OCI-LY3 (cell line): ENCODE results near the gene ZNF180.

ENCODE experiments used
- H2AFZ ChIP-seq: fragments of 200-600, 300-600 bp; shearing (Covaris generic); 2 replicates; pipeline ENCODE4 v1.6.0; 2014; ENCODE audit warnings: antibody characterized with exemption, low read depth, low read length
- H3K27ac ChIP-seq: fragments of 200-600, 300-600 bp; sonication (generic); 2 replicates; pipeline ENCODE4 v1.5.1; 2014; ENCODE audit warnings: mild to moderate bottlenecking, low read length, moderate library complexity, mixed read lengths
- H3K27me3 ChIP-seq: fragments of 200-600, 300-600 bp; sonication (generic); 2 replicates; pipeline ENCODE4 v1.6.1; 2014; ENCODE audit warnings: low read depth, low read length, mixed read lengths
- H3K36me3 ChIP-seq: fragments of 200-600, 300-600 bp; sonication (generic); replicated peaks from 2 replicates; pipeline ENCODE3; 2014; ENCODE audit warnings: low read depth, low read length, mixed read lengths
- H3K4me1 ChIP-seq: fragments of 300-600, 200-600 bp; sonication (generic); 2 replicates; pipeline ENCODE4 v1.6.1; 2014; ENCODE audit warnings: low read length, mixed read lengths
- H3K4me2 ChIP-seq: fragments of 200-600, 300-600 bp; sonication (generic); 2 replicates; pipeline ENCODE4 v1.6.1; 2014; ENCODE audit warnings: low read length, mixed read lengths
- H3K4me3 ChIP-seq: fragments of 300-600, 200-600 bp; sonication (generic); 2 replicates; pipeline ENCODE4 v1.5.1; 2014; ENCODE audit warnings: antibody characterized with exemption, mild to moderate bottlenecking, low read length, moderate library complexity
- H3K79me2 ChIP-seq: fragments of 300-600, 200-600 bp; shearing (Covaris generic); 2 replicates; pipeline ENCODE4 v1.6.1; 2014; ENCODE audit warnings: mild to moderate bottlenecking, low read length, mixed read lengths
- H3K9ac ChIP-seq: fragments of 300-600, 200-600 bp; shearing (Covaris generic); 2 replicates; pipeline ENCODE4 v1.6.0; 2014; ENCODE audit warnings: mild to moderate bottlenecking, low read length, moderate library complexity
- H3K9me3 ChIP-seq: fragments of 200-600, 300-600 bp; shearing (Covaris generic); 2 replicates; pipeline ENCODE4 v1.6.1; 2014; ENCODE audit warnings: low read length, mixed read lengths; ENCODE audit not compliant: insufficient read depth
- H4K20me1 ChIP-seq: fragments of 200-600, 300-600 bp; sonication (generic); 2 replicates; pipeline ENCODE4 v1.6.1; 2016; ENCODE audit warnings: low read length, mixed read lengths; ENCODE audit not compliant: insufficient read depth
- CTCF ChIP-seq: fragments of 200-600, 300-600 bp; sonication (generic); IDR thresholded peaks from 2 replicates; pipeline ENCODE4 v1.5.1; 2014; ENCODE audit warnings: antibody characterized with exemption, low read length, low read depth
- EZH2phosphoT487 ChIP-seq: fragments of 200-600 bp; shearing (Covaris generic); IDR thresholded peaks from 2 replicates; pipeline ENCODE4 v1.6.1; 2018; ENCODE audit warnings: antibody characterized with exemption, mixed run types, low read depth

ZNF180 gene

GRCh38 chr19:44438441-44438840 lies 61.9 kb downstream of the ZNF180 start:
- no peaks in the 10 kb centered on the region for H3K27me3 ChIP-seq
- no peak overlapping the region for H2AFZ ChIP-seq
- no peak overlapping the region for H3K27ac ChIP-seq
- H3K4me2 ChIP-seq: no peak overlapping the region
- H3K9me3 ChIP-seq: peaks cover 7% of the 10 kb centered on the region; the same call in 1 of the 2 replicates
- H3K4me1 ChIP-seq: no peaks in the 10 kb centered on the region
- no peaks in the 10 kb centered on the region for H4K20me1 ChIP-seq
- no peak overlapping the region for H3K9ac ChIP-seq
- H3K36me3 ChIP-seq: no peaks in the 10 kb centered on the region
- H3K4me3 ChIP-seq: no peak overlapping the region
- TF ChIP-seq CTCF (no peak), EZH2phosphoT487 (no peak)
- H3K79me2 ChIP-seq: no peaks in the 10 kb centered on the region

GRCh38 chr19:44435441-44435840 lies 64.9 kb downstream of the ZNF180 start:
- Histone ChIP-seq H3K4me1 (no peaks in the 10 kb centered on the region), H3K79me2 (no peaks in the 10 kb centered on the region), H3K27me3 (no peaks in the 10 kb centered on the region), H3K9ac (no peak overlapping the region), H2AFZ (no peak overlapping the region), H3K9me3 (peaks cover 16% of the 10 kb centered on the region), H3K36me3 (no peaks in the 10 kb centered on the region), H4K20me1 (no peaks in the 10 kb centered on the region), H3K4me2 (no peak overlapping the region), H3K27ac (no peak overlapping the region), H3K4me3 (no peak overlapping the region)
- no peak for TF ChIP-seq CTCF
- no peak for TF ChIP-seq EZH2phosphoT487

- Histone ChIP-seq H3K9me3 (peaks cover 29% of the 10 kb centered on the region), H3K27ac (no peak overlapping the region), H3K4me2 (no peak overlapping the region), H3K79me2 (no peaks in the 10 kb centered on the region), H3K4me3 (no peak overlapping the region), H2AFZ (no peak overlapping the region), H3K36me3 (no peaks in the 10 kb centered on the region), H3K27me3 (no peaks in the 10 kb centered on the region), H4K20me1 (no peaks in the 10 kb centered on the region), H3K4me1 (no peaks in the 10 kb centered on the region), H3K9ac (no peak overlapping the region)
- no peak for TF ChIP-seq CTCF
- TF ChIP-seq EZH2phosphoT487: no peak
Observed at GRCh38 chr19:44430956-44431355, 69.4 kb downstream of the ZNF180 start.
